ENCODE results near the gene MRPS5.

Gene MRPS5

GRCh38 chr2:95158441-95158840 is 36.8 kb upstream of the MRPS5 start:
- no peak overlapping the region; the same call in 1 of the 2 replicates for H2AFZ ChIP-seq (ENCODE audit: low read length)

GRCh38 chr2:95149397-95149984 is 27.9 kb upstream of the MRPS5 start:
- Histone ChIP-seq H3K27me3 (ENCODE audit: insufficient read depth, low read length, poor library complexity, severe bottlenecking) (peaks cover 4% of the 10 kb centered on the region), H3K4me3 (ENCODE audit: low read length, poor library complexity, severe bottlenecking) (no peak overlapping the region), H3K9me3 (ENCODE audit: insufficient read depth, low read depth, low read length) (peaks cover 28% of the 10 kb centered on the region), H4K20me1 (ENCODE audit: insufficient read depth, low read length, poor library complexity, severe bottlenecking) (no peaks in the 10 kb centered on the region), H3K9ac (ENCODE audit: low read depth, low read length, poor library complexity, severe bottlenecking) (no peak overlapping the region), H3F3A (ENCODE audit: low read depth) (no peaks in the 10 kb centered on the region), H3K4me2 (ENCODE audit: low read depth, low read length, poor library complexity, severe bottlenecking) (no peak overlapping the region), H3K4me1 (ENCODE audit: insufficient read depth, low read length, poor library complexity, severe bottlenecking) (no peaks in the 10 kb centered on the region), H3K36me3 (ENCODE audit: insufficient read depth, low read length) (no peaks in the 10 kb centered on the region), H3K79me2 (ENCODE audit: insufficient read depth, low read length) (no peaks in the 10 kb centered on the region), H2AFZ (ENCODE audit: low read length) (no peak overlapping the region), H3K9me2 (replicated peaks; ENCODE audit: low read depth, low read length) (no peaks in the 10 kb centered on the region)
- TF ChIP-seq EZH2phosphoT487 (IDR thresholded peaks at IDR 0.05; ENCODE audit: borderline replicate concordance): no peak
- TF ChIP-seq CTCF (conservative IDR thresholded peaks at IDR 0.05; ENCODE audit: low read length): no peak

More at GRCh38 chr2:95158441-95158840, 36.8 kb upstream of the MRPS5 start:
- Histone ChIP-seq H3K9me3 (ENCODE audit: insufficient read depth, low read depth, low read length) (no peaks in the 10 kb centered on the region), H3K4me1 (ENCODE audit: insufficient read depth, low read length, poor library complexity, severe bottlenecking) (peaks cover 11% of the 10 kb centered on the region), H3K79me2 (ENCODE audit: insufficient read depth, low read length) (no peaks in the 10 kb centered on the region), H3K9ac (ENCODE audit: low read depth, low read length, poor library complexity, severe bottlenecking) (no peak overlapping the region), H3F3A (ENCODE audit: low read depth) (no peaks in the 10 kb centered on the region), H3K9me2 (replicated peaks; ENCODE audit: low read depth, low read length) (no peaks in the 10 kb centered on the region), H3K4me3 (ENCODE audit: low read length, poor library complexity, severe bottlenecking) (peak overlapping the region; percentile 76), H3K4me2 (ENCODE audit: low read depth, low read length, poor library complexity, severe bottlenecking) (peak overlapping the region; percentile 83), H4K20me1 (ENCODE audit: insufficient read depth, low read length, poor library complexity, severe bottlenecking) (no peaks in the 10 kb centered on the region), H3K27me3 (ENCODE audit: insufficient read depth, low read length, poor library complexity, severe bottlenecking) (no peaks in the 10 kb centered on the region), H3K36me3 (ENCODE audit: insufficient read depth, low read length) (no peaks in the 10 kb centered on the region)
- TF ChIP-seq EZH2phosphoT487 (IDR thresholded peaks at IDR 0.05; ENCODE audit: borderline replicate concordance): no peak
- TF ChIP-seq CTCF (conservative IDR thresholded peaks at IDR 0.05; ENCODE audit: low read length): no peak

GRCh38 chr2:95143838-95144237 is 22.2 kb upstream of the MRPS5 start:
- no peak overlapping the region for H3K4me2 ChIP-seq (ENCODE audit: low read depth, low read length, poor library complexity, severe bottlenecking)
- no peaks in the 10 kb centered on the region for H3K4me1 ChIP-seq (ENCODE audit: insufficient read depth, low read length, poor library complexity, severe bottlenecking)
- no peaks in the 10 kb centered on the region for H3K9me2 ChIP-seq (replicated peaks; ENCODE audit: low read depth, low read length)
- H4K20me1 ChIP-seq (ENCODE audit: insufficient read depth, low read length, poor library complexity, severe bottlenecking): no peaks in the 10 kb centered on the region
- H3K36me3 ChIP-seq (ENCODE audit: insufficient read depth, low read length): no peaks in the 10 kb centered on the region
- no peaks in the 10 kb centered on the region for H3F3A ChIP-seq (ENCODE audit: low read depth)
- TF ChIP-seq CTCF (conservative IDR thresholded peaks at IDR 0.05; ENCODE audit: low read length): no peak
- TF ChIP-seq EZH2phosphoT487 (IDR thresholded peaks at IDR 0.05; ENCODE audit: borderline replicate concordance): no peak
- H2AFZ ChIP-seq (ENCODE audit: low read length): no peak overlapping the region
- H3K79me2 ChIP-seq (ENCODE audit: insufficient read depth, low read length): no peaks in the 10 kb centered on the region
- peaks cover 30% of the 10 kb centered on the region; the same call in 1 of the 2 replicates for H3K9me3 ChIP-seq (ENCODE audit: insufficient read depth, low read depth, low read length)
- H3K4me3 ChIP-seq (ENCODE audit: low read length, poor library complexity, severe bottlenecking): no peak overlapping the region
- H3K9ac ChIP-seq (ENCODE audit: low read depth, low read length, poor library complexity, severe bottlenecking): no peak overlapping the region
- peaks cover 1% of the 10 kb centered on the region for H3K27me3 ChIP-seq (ENCODE audit: insufficient read depth, low read length, poor library complexity, severe bottlenecking)
